ENCODE results near the gene MRPS24. TPM values are rescaled to one million over a fixed set of nuclear protein-coding genes. Genes with fewer than 3 reads are reported as not detected.

MRPS24 gene
- total RNA-seq, 6 experiments from 2014 or later = 45.2 to 83.4 (median 66.7) TPM

- no peaks in the 10 kb centered on the region for H3K4me1 ChIP-seq
- intact Hi-C loops (cut with DNase I) = loop anchor here in 1 of 2 donors (10.0 kb wide), 1 partner anchor 264 kb away; the partner anchor contains the start of gene STK17A
- DNase-seq (no peak), ATAC-seq (no peak)
- H3K27ac ChIP-seq = no peak overlapping the region
- no peaks in the 10 kb centered on the region for H3K9me3 ChIP-seq
- TF ChIP-seq CTCF (IDR thresholded peaks at IDR 0.05) (no peak), POLR2A (IDR thresholded peaks at IDR 0.05) (no peak)
- no peaks in the 10 kb centered on the region for H3K36me3 ChIP-seq
- H3K4me3 ChIP-seq = no peak overlapping the region
- 50% methylated on average over 2 of the region's 2 CpGs for WGBS (ENCODE audit: insufficient coverage, low coverage, low lambda C conversion rate, missing lambda C conversion rate)
- H3K27me3 ChIP-seq = no peaks in the 10 kb centered on the region
Observed at GRCh38 chr7:43849047-43849446, 20.3 kb downstream of the MRPS24 start.

DNA sequence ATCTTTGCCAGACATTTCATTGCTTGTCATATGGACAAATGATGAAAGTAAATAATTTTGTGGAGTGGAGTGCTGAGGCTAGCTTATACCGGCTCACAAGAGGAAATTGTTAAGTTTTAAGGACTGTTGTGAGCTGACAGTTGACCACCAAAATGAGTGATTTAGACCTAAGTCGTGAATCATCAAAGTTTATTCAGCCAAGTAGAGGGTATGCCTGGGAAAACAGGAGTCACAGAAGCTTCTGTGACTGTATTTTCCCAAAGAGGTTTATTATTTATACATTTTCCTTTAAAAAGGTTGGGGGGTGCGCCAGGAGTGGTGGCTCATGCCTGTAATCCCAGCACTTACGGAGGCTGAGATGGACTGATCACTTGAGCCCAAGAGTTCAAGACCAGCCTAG is 21.8 kb downstream of the MRPS24 start:
- no peaks in the 10 kb centered on the region for H3K36me3 ChIP-seq
- ATAC-seq (no peak), DNase-seq (no peak)
- WGBS (ENCODE audit: insufficient coverage, low coverage, low lambda C conversion rate, missing lambda C conversion rate) = 53% methylated on average over 3 of the region's 4 CpGs
- H3K9me3 ChIP-seq = no peaks in the 10 kb centered on the region
- no peaks in the 10 kb centered on the region for H3K27me3 ChIP-seq
- no peaks in the 10 kb centered on the region for H3K4me1 ChIP-seq
- no peak for TF ChIP-seq CTCF (IDR thresholded peaks at IDR 0.05)
- TF ChIP-seq POLR2A (IDR thresholded peaks at IDR 0.05) = no peak
- no peak overlapping the region for H3K27ac ChIP-seq
- no peak overlapping the region for H3K4me3 ChIP-seq
- intact Hi-C loops (cut with DNase I) = loop anchor here in 1 of 2 donors (10.0 kb wide), 1 partner anchor 263 kb away; the partner anchor contains the start of gene STK17A

GRCh38 chr7:43844662-43845061 is 24.7 kb downstream of the MRPS24 start:
- intact Hi-C loops (cut with DNase I) = loop anchor here in 1 of 2 donors (10.0 kb wide), 1 partner anchor 260 kb away; the partner anchor contains the start of gene STK17A
- H3K4me3 ChIP-seq = no peak overlapping the region
- no peaks in the 10 kb centered on the region for H3K4me1 ChIP-seq
- no peak for TF ChIP-seq POLR2A (IDR thresholded peaks at IDR 0.05)
- no peak for TF ChIP-seq CTCF (IDR thresholded peaks at IDR 0.05)
- H3K27ac ChIP-seq = no peak overlapping the region
- H3K36me3 ChIP-seq = no peaks in the 10 kb centered on the region
- H3K27me3 ChIP-seq = no peaks in the 10 kb centered on the region
- 59% methylated on average over 2 of the region's 2 CpGs for WGBS (ENCODE audit: insufficient coverage, low coverage, low lambda C conversion rate, missing lambda C conversion rate)
- ATAC-seq (no peak), DNase-seq (no peak)
- no peaks in the 10 kb centered on the region for H3K9me3 ChIP-seq

DNA sequence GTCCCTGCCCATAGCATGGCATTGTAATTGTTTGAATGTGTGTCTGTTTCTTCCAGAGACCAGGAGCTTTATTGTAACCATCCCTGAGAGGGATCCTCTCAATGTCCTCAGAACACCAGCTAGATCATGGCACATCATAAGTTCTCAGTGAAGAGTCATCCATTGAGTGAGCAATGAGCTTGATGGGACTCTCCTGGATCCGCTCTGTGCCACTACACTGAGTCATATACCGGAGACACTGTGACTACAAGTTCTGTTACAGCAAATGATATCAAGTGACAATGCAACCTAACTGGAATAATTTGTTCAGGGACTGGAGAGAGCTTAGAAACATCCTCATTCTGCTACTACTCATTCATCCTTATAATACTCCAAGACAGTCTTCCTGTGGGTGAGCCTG is 25.1 kb downstream of the MRPS24 start:
- H3K36me3 ChIP-seq = no peaks in the 10 kb centered on the region
- H3K4me1 ChIP-seq = no peaks in the 10 kb centered on the region
- no peaks in the 10 kb centered on the region for H3K9me3 ChIP-seq
- H3K4me3 ChIP-seq = no peak overlapping the region
- no peak for TF ChIP-seq POLR2A (IDR thresholded peaks at IDR 0.05)
- no peak for TF ChIP-seq CTCF (IDR thresholded peaks at IDR 0.05)
- DNase-seq (no peak), ATAC-seq (no peak)
- no peak overlapping the region for H3K27ac ChIP-seq
- 94% methylated on average over 2 of the region's 2 CpGs for WGBS (ENCODE audit: insufficient coverage, low coverage, low lambda C conversion rate, missing lambda C conversion rate)
- intact Hi-C loops (cut with DNase I) = loop anchor here in 1 of 2 donors (10.0 kb wide), 1 partner anchor 259 kb away; the partner anchor contains the start of gene STK17A
- H3K27me3 ChIP-seq = no peaks in the 10 kb centered on the region
